ENCODE measurements around the gene EID3. TPM values are rescaled to one million over a fixed set of nuclear protein-coding genes. Genes with fewer than 3 reads are reported as not detected.
A peak's percentile ranks its signal among the peaks of the same experiment; 100 is the strongest.
"Not testable (repeated sequence)": the region's sequence is repeated elsewhere in the genome, so short reads cannot be mapped to it uniquely, and the experiment has no call there.

The EID3 gene
- total RNA-seq, 2 experiments from 2014 or later = 5.8 to 6.9 TPM

DNA sequence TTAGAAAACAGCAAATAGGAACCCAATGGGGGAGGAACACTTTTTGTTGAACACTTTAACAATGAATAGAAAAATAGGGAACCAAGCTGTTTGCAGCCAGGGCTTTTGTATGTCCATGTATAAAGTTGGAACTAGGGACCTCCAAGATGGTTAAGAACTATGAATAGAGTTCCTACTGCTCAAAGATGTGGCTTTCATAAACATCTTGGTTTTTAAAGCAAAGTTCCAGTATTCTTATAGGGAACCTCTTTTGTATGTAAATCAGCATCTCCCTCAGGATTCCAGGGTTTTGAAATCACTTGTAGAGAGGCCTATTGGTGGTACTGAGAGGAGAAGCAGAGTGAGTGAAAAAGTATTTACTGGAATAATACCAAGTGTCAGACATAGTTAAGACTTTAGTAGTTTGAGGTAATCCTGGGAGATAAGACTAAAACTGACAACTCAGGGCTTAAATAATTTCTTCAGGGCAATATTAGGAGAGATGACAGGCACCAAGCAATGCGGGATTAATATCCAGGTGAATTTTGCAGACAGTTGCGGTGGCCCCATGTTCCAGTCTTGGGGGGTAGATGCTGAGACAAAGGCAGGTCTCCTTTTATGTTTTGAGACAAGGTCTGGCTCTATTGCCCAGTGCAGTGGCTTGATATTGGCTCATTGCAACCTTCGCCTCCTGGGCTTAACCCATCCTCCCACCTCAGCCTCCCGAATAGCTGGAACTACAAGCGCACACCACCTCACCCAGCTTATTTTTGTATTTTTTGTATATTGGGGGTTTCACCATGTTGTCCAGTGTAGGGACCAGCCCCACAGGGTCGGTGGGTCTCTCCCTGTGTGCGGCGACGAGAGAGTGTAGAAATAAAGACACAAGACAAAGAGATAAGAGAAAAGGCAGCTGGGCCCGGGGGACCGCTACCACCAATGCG is 10.4 kb upstream of the EID3 start:
- H3K4me1 Mint-ChIP-seq = peaks cover 54% of the 10 kb centered on the region
- H3K9me3 Mint-ChIP-seq = no peaks in the 10 kb centered on the region
- no peak for DNase-seq
- H3K27ac Mint-ChIP-seq = peak overlapping the region; percentile 25
- CTCF ChIA-PET = interaction anchor here (1.1 to 1.8 kb wide), 3 partner anchors 10 to 77 kb away, joined by 4 to 7 read pairs (median 7); partner anchors contain the start of gene TXNRD1
- H3K4me3 Mint-ChIP-seq = no peak overlapping the region
- POLR2A ChIA-PET = no interaction called here
- peaks cover 49% of the 10 kb centered on the region for H3K36me3 Mint-ChIP-seq (ENCODE audit: low read depth)
- no peaks in the 10 kb centered on the region for H3K27me3 Mint-ChIP-seq

DNA sequence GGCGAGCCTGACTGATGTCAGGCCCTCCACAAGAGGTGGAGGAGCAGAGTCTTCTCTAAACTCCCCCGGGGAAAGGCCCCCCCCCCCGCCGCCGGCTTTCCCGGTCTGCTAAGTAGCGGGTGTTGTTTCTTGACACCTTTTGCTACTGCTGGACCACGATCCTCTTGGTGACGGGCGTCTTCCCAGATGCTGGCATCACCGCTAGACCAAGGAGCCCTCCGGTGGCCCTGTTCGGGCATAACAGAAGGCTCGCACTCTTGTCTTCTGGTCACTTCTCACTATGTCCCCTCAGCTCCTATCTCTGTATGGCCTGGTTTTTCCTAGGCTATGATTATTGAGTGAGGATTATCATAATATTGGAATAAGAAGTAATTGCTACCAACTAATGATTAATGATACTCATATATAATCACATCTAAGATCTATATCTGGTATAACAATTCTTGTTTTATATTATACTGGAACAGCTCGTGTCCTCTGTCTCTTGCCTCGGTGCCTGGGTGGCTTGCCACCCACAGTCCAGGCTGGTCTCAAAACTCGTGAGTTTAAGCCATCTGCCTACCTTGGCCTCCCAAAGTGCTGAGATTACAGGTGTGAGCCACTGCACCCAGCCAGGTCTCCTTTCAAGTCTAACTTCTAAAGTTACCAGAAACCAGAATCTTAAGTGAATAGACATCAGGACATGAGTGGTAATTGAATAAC is 9.2 kb upstream of the EID3 start:
- not testable (repeated sequence) for DNase-seq

GRCh38 chr12:104294927-104295668 is 8.4 kb upstream of the EID3 start:
- POLR2A ChIA-PET = no interaction called here

More for the DNA sequence above, 9.2 kb upstream of the EID3 start:
- POLR2A ChIA-PET, H3K27me3 Mint-ChIP-seq, H3K27ac Mint-ChIP-seq, H3K9me3 Mint-ChIP-seq, CTCF ChIA-PET, H3K4me3 Mint-ChIP-seq: not testable (repeated sequence)
- peaks cover 55% of the 10 kb centered on the region for H3K4me1 Mint-ChIP-seq
- H3K36me3 Mint-ChIP-seq (ENCODE audit: low read depth) = peaks cover 46% of the 10 kb centered on the region

GRCh38 chr12:104295954-104296353 is 7.6 kb upstream of the EID3 start:
- Mint-ChIP-seq H3K27me3 (no peaks in the 10 kb centered on the region), H3K9me3 (no peaks in the 10 kb centered on the region), H3K4me3 (no peak overlapping the region), H3K4me1 (peaks cover 66% of the 10 kb centered on the region), H3K36me3 (ENCODE audit: low read depth) (peaks cover 55% of the 10 kb centered on the region), H3K27ac (no peak overlapping the region)
- ChIA-PET POLR2A (no interaction called here), CTCF (interaction anchor here (1.0 to 1.5 kb wide), 5 partner anchors 8 to 22 kb away, joined by 3 to 5 read pairs (median 3); partner anchors contain the start of gene EID3)
- DNase-seq = no peak

More at GRCh38 chr12:104294927-104295668, 8.4 kb upstream of the EID3 start:
- H3K27me3 Mint-ChIP-seq = no peaks in the 10 kb centered on the region
- peaks cover 60% of the 10 kb centered on the region for H3K4me1 Mint-ChIP-seq
- H3K9me3 Mint-ChIP-seq = no peaks in the 10 kb centered on the region
- DNase-seq = no peak
- peaks cover 52% of the 10 kb centered on the region for H3K36me3 Mint-ChIP-seq (ENCODE audit: low read depth)
- H3K27ac Mint-ChIP-seq = no peak overlapping the region
- no peak overlapping the region for H3K4me3 Mint-ChIP-seq
- CTCF ChIA-PET = interaction anchor here (1.0 to 1.5 kb wide), 4 partner anchors 8 to 14 kb away, joined by 3 to 5 read pairs (median 4); partner anchors contain the start of gene EID3

DNA sequence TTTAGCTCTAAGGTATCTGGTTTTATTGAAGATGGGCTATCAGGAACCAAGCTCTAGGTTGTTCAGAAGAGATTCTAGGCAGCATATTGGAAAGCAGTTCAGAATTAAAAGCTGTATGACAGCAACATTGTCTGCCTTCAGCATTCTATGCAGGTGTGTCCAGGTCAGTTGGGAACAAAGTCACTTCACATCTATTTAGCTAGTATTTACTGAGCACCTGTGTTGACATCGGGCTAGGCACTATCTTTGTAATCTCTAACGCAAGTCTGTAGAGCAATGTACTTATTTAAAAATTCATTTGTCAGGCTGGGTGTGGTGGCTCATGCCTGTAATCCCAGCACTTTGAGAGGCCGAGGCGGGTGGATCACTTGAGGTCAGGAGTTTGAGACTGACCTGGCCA is 6.8 kb upstream of the EID3 start:
- no peaks in the 10 kb centered on the region for H3K27me3 Mint-ChIP-seq
- peaks cover 71% of the 10 kb centered on the region for H3K4me1 Mint-ChIP-seq

DNA sequence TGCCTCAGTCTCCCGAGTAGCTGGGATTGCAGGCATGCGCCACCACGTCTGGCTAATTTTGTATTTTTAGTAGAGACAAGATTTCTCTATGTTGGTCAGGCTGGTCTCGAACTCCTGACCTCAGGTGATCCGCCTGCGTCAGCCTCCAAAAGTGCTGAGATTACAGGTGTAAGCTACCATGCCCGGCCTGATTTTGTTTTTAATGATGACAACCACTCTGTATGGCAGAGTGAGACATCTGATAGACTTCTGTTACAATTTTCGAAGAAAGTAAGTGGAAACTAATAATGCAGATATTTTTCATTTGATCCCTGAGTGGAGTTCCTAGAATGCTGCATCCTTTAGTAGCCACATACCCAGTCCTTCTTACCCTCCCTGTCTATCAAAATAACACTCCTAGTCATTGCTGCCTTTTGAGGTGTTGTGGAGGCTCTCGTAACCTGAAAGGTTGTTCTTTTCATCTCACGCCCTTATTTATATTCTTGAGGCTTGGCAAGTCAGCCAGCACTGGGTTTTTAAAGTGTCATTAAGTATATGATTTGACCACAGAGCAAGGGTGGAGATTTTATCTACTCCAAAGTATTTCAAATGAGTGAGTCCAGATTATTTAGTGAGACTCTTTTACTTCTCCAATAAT is 5.9 kb upstream of the EID3 start:
- Mint-ChIP-seq H3K4me3 (no peak overlapping the region), H3K4me1 (peaks cover 72% of the 10 kb centered on the region), H3K27me3 (no peaks in the 10 kb centered on the region), H3K27ac (no peak overlapping the region), H3K9me3 (no peaks in the 10 kb centered on the region), H3K36me3 (ENCODE audit: low read depth) (peaks cover 49% of the 10 kb centered on the region)
- ChIA-PET POLR2A (no interaction called here), CTCF (interaction anchor here (1.6 kb wide), 1 partner anchor 14 kb away, joined by 6 read pairs; no protein-coding TSS in a partner anchor)
- no peak for DNase-seq

More for the DNA sequence above, 6.8 kb upstream of the EID3 start:
- no peak overlapping the region for H3K27ac Mint-ChIP-seq
- H3K9me3 Mint-ChIP-seq = no peaks in the 10 kb centered on the region
- H3K36me3 Mint-ChIP-seq (ENCODE audit: low read depth) = peaks cover 54% of the 10 kb centered on the region
- H3K4me3 Mint-ChIP-seq = no peak overlapping the region
- CTCF ChIA-PET = interaction anchor here (0.9 to 1.6 kb wide), 4 partner anchors 8 to 22 kb away, joined by 3 to 6 read pairs (median 3); no protein-coding TSS in a partner anchor
- DNase-seq = no peak
- POLR2A ChIA-PET = no interaction called here

GRCh38 chr12:104299842-104300481 is 3.6 kb upstream of the EID3 start:
- DNase-seq = no peak
- Mint-ChIP-seq H3K36me3 (ENCODE audit: low read depth) (peaks cover 48% of the 10 kb centered on the region), H3K27ac (peak overlapping the region; percentile 6), H3K27me3 (no peaks in the 10 kb centered on the region), H3K9me3 (no peaks in the 10 kb centered on the region), H3K4me1 (peaks cover 77% of the 10 kb centered on the region), H3K4me3 (no peak overlapping the region)
- ChIA-PET CTCF (interaction anchor here (0.6 to 1.8 kb wide), 3 partner anchors 11 to 764 kb away, joined by 3 to 6 read pairs (median 3); no protein-coding TSS in a partner anchor), POLR2A (no interaction called here)

DNA sequence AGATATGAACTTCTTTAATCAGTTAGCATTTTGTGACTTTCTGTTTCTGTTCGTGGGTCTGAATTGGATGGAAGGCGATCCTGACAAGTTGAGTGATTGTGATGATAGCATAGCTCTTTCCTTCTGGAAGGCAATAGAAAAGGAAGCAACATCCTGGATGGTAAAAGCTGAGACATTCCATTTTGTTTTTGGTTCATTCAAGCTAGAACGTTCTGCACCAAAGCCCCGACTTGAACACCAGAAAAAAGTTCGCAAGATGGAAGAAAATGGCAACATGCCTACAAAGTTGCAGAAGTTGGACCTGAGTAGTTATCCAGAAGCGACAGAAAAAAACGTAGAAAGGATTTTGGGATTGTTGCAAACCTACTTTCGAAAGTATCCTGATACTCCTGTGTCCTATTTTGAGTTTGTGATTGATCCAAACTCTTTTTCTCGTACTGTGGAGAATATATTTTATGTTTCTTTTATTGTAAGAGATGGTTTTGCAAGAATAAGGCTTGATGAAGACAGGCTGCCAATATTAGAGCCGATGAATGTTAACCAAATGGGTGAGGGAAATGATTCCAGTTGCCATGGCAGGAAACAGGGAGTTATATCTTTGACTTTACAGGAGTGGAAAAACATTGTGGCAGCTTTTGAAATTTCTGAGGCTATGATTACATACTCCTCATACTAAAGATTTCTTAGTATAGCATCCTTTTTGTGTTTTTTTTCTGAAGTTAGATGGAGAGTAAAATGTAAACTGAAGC is 896 bp downstream of the EID3 start:
- Mint-ChIP-seq H3K4me3 (peak overlapping the region; percentile 86), H3K9me3 (no peaks in the 10 kb centered on the region), H3K36me3 (ENCODE audit: low read depth) (peaks cover 48% of the 10 kb centered on the region), H3K4me1 (peaks cover 80% of the 10 kb centered on the region), H3K27me3 (no peaks in the 10 kb centered on the region), H3K27ac (peak overlapping the region; percentile 98)
- ChIA-PET CTCF (interaction anchor here (1.1 to 2.1 kb wide), 8 partner anchors 9 to 134 kb away, joined by 3 to 16 read pairs (median 4); no protein-coding TSS in a partner anchor), POLR2A (interaction anchor here (0.6 to 1.4 kb wide), 2 partner anchors 17 to 369 kb away, joined by 3 to 4 read pairs; no protein-coding TSS in a partner anchor)
- no peak for DNase-seq

- Mint-ChIP-seq H3K36me3 (ENCODE audit: low read depth) (peaks cover 46% of the 10 kb centered on the region), H3K4me1 (peaks cover 77% of the 10 kb centered on the region), H3K27ac (no peak overlapping the region), H3K27me3 (no peaks in the 10 kb centered on the region), H3K9me3 (no peaks in the 10 kb centered on the region), H3K4me3 (peak overlapping the region; percentile 86)
- no peak for DNase-seq
- ChIA-PET POLR2A (no interaction called here), CTCF (no interaction called here)
Observed at GRCh38 chr12:104305349-104305748, 1.8 kb downstream of the EID3 start.

- Mint-ChIP-seq H3K27me3 (no peaks in the 10 kb centered on the region), H3K27ac (no peak overlapping the region), H3K9me3 (no peaks in the 10 kb centered on the region), H3K4me1 (peaks cover 69% of the 10 kb centered on the region), H3K4me3 (no peak overlapping the region), H3K36me3 (ENCODE audit: low read depth) (peaks cover 45% of the 10 kb centered on the region)
- DNase-seq = no peak
- CTCF ChIA-PET = interaction anchor here (0.6 to 1.3 kb wide), 3 partner anchors 10 to 17 kb away, joined by 3 read pairs; no protein-coding TSS in a partner anchor
- POLR2A ChIA-PET = no interaction called here
Observed at GRCh38 chr12:104306376-104306775, 2.8 kb downstream of the EID3 start.
